Vagina (tissue), 2 donors: Measurements from ENCODE around the gene NT5DC4. TPM values are rescaled to one million over a fixed set of nuclear protein-coding genes. Genes with fewer than 3 reads are reported as not detected.

Experiments
- DNase-seq, 2 donors: peaks; one replicate each; pipeline ENCODE4 v3.0.0-alpha.2; 2017; ENCODE audit errors: extremely low spot score in 2 of 2
- H3K27ac ChIP-seq: fragments of 200-600 bp; sonication (generic); one replicate; pipeline ENCODE4 v1.5.1; 2019
- H3K27me3 ChIP-seq: fragments of 200-600 bp; sonication (generic); one replicate; pipeline ENCODE4 v1.5.1; 2019
- H3K36me3 ChIP-seq, 2 donors: fragments of 200-600 bp; sonication (generic); one replicate each; pipeline ENCODE4 v1.5.1; 2017 to 2019
- H3K4me1 ChIP-seq: fragments of 200-600 bp; sonication (generic); one replicate; pipeline ENCODE4 v1.5.1; 2019
- H3K4me3 ChIP-seq, 2 donors: fragments of 200-600 bp; sonication (generic); 1 replicate in 1 of 2; 2 replicates in 1 of 2; pipeline ENCODE4 v1.5.1; 2016 to 2019
- H3K9me3 ChIP-seq: fragments of 200-600 bp; sonication (generic); one replicate; pipeline ENCODE4 v1.5.1; 2019
- POLR2A ChIP-seq, 2 donors: fragments of 450-650 bp; IDR thresholded peaks; one replicate each; pipeline ENCODE4 v1.6.1; 2017; ENCODE audit warnings: antibody characterized with exemption in 2 of 2, mild to moderate bottlenecking in 2 of 2, moderate library complexity in 2 of 2
- POLR2AphosphoS5 ChIP-seq, 2 donors: sonication (generic); formaldehyde crosslinking; IDR thresholded peaks; one replicate each; pipeline ENCODE4 v1.9.0; 2017; ENCODE audit warnings: antibody characterized with exemption in 2 of 2, mild to moderate bottlenecking in 2 of 2, low read depth in 1 of 2; ENCODE audit not compliant: insufficient read depth in 1 of 2
- intact Hi-C: fragments of 100-400 bp; cut with DNase I; formaldehyde crosslinking; loops from one replicate; pipeline ENCODE4 v1.15.1; 2023
- total RNA-seq: library from RNA; depleted of rRNA; stranded (reverse); fragments of >200 nt; gene quantifications from one replicate; pipeline ENCODE4 v1.2.3, GENCODE V29; 2016
- TF ChIP-seq, protein P1 (sequence below), 3 experiments: fragments of 450-650 bp in 2 of 3; fragments of 200-600 bp in 1 of 3; sonication (generic) in 1 of 3; IDR thresholded peaks; one replicate each; pipeline ENCODE4 v1.5.1; 2017 to 2019; ENCODE audit warnings: antibody characterized with exemption in 3 of 3, mild to moderate bottlenecking in 2 of 3, moderate library complexity in 2 of 3

Gene NT5DC4
- total RNA-seq, 1 donor from 2014 or later: not detected

DNA sequence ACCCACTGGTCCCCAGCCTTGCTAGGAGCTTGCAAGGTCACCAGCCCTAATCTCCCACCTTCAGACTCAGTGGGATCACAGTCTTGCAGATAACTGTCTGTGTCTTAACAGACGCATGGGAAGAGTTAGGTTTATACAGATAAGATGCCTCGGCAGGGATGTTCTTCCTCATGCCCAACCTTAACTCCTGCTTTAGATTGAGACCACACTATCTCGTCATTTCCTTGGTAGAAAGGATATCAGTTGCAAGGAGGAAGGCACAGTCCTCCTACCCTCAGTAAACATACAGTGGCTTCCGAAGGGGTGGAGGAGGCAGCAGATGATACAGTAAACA is 7.2 kb downstream of the NT5DC4 start:
- Histone ChIP-seq H3K4me1 (no peaks in the 10 kb centered on the region), H3K9me3 (no peaks in the 10 kb centered on the region), H3K4me3 (no peak overlapping the region), H3K27ac (no peak overlapping the region), H3K27me3 (no peaks in the 10 kb centered on the region), H3K36me3 (no peaks in the 10 kb centered on the region)
- DNase-seq: peak in 1 of 2 donors; percentile 52
- TF ChIP-seq, protein P1, sequence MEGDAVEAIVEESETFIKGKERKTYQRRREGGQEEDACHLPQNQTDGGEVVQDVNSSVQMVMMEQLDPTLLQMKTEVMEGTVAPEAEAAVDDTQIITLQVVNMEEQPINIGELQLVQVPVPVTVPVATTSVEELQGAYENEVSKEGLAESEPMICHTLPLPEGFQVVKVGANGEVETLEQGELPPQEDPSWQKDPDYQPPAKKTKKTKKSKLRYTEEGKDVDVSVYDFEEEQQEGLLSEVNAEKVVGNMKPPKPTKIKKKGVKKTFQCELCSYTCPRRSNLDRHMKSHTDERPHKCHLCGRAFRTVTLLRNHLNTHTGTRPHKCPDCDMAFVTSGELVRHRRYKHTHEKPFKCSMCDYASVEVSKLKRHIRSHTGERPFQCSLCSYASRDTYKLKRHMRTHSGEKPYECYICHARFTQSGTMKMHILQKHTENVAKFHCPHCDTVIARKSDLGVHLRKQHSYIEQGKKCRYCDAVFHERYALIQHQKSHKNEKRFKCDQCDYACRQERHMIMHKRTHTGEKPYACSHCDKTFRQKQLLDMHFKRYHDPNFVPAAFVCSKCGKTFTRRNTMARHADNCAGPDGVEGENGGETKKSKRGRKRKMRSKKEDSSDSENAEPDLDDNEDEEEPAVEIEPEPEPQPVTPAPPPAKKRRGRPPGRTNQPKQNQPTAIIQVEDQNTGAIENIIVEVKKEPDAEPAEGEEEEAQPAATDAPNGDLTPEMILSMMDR (IDR thresholded peaks at IDR 0.05): no peak
- TF ChIP-seq POLR2A (IDR thresholded peaks at IDR 0.05) (no peak), POLR2AphosphoS5 (IDR thresholded peaks at IDR 0.05; ENCODE audit: insufficient read depth in 1 of 2, low read depth in 1 of 2) (no peak)
- intact Hi-C loops: loop anchor here (5.0 to 10.0 kb wide), 2 partner anchors 103 to 126 kb away; no protein-coding TSS in a partner anchor

DNA sequence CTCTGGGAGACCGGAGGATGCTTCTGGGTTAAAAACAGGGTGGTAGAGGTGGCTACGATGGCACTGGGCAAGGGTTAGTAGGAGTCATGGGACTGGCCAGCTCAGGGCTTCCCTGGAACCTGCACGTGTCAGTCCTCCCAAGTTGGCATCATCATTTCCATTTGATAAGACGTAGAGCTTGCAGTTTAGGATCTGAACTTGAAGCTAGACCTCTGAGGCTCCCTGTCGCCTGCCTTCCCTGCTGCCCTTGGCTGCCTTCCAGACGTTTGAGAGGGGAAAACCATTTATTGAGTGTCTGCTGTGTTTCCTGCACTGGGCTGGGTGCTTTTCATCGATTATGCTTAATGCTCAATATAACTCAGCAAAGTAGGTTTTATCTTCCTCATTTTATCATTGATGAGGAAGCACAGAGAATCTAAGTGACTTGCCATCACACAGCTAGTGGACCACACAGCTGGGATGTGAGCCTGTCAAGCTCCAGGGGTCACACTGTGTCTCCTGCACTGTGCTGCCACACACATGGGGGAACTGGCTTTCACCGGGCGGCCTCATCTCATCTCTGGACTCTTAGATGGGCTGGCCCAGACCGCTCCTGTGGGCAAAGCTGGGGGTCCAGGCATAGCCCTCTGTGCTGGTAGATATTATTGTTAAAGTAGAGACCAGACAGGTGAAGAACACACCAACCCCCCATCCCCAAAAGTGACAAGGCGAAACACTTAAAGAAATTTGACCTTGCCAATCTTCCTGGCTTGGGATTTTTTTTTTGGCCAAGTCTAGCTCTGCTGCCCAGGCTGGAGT is 7.8 kb downstream of the NT5DC4 start:
- intact Hi-C loops: loop anchor here (5.0 to 10.0 kb wide), 2 partner anchors 104 to 126 kb away; no protein-coding TSS in a partner anchor
- Histone ChIP-seq H3K4me1 (no peaks in the 10 kb centered on the region), H3K27me3 (no peaks in the 10 kb centered on the region), H3K36me3 (no peaks in the 10 kb centered on the region), H3K4me3 (no peak overlapping the region), H3K27ac (no peak overlapping the region), H3K9me3 (no peaks in the 10 kb centered on the region)
- DNase-seq: no peak
- TF ChIP-seq POLR2A (IDR thresholded peaks at IDR 0.05) (no peak), POLR2AphosphoS5 (IDR thresholded peaks at IDR 0.05; ENCODE audit: insufficient read depth in 1 of 2, low read depth in 1 of 2) (no peak)
- TF ChIP-seq, protein P1 (IDR thresholded peaks at IDR 0.05): no peak

GRCh38 chr2:112730216-112730615 is 9.4 kb downstream of the NT5DC4 start:
- Histone ChIP-seq H3K36me3 (no peaks in the 10 kb centered on the region), H3K4me1 (no peaks in the 10 kb centered on the region), H3K27ac (no peak overlapping the region), H3K9me3 (no peaks in the 10 kb centered on the region), H3K27me3 (no peaks in the 10 kb centered on the region), H3K4me3 (no peak overlapping the region)
- intact Hi-C loops: no loop called here
- DNase-seq: no peak
- TF ChIP-seq POLR2A (IDR thresholded peaks at IDR 0.05) (no peak), POLR2AphosphoS5 (IDR thresholded peaks at IDR 0.05; ENCODE audit: insufficient read depth in 1 of 2, low read depth in 1 of 2) (no peak)
- TF ChIP-seq, protein P1 (IDR thresholded peaks at IDR 0.05): no peak

GRCh38 chr2:112730791-112731190 is 10.0 kb downstream of the NT5DC4 start:
- intact Hi-C loops: no loop called here
- no peak for DNase-seq
- Histone ChIP-seq H3K4me3 (no peak overlapping the region), H3K27me3 (no peaks in the 10 kb centered on the region), H3K27ac (no peak overlapping the region), H3K4me1 (no peaks in the 10 kb centered on the region), H3K36me3 (no peaks in the 10 kb centered on the region), H3K9me3 (no peaks in the 10 kb centered on the region)
- TF ChIP-seq, protein P1 (IDR thresholded peaks at IDR 0.05): no peak
- TF ChIP-seq POLR2A (IDR thresholded peaks at IDR 0.05): no peak
- no peak for TF ChIP-seq POLR2AphosphoS5 (IDR thresholded peaks at IDR 0.05; ENCODE audit: insufficient read depth in 1 of 2, low read depth in 1 of 2)

- H3K4me1 ChIP-seq: no peaks in the 10 kb centered on the region
- no peak for DNase-seq
- H3K4me3 ChIP-seq: no peak overlapping the region
- H3K27me3 ChIP-seq: no peaks in the 10 kb centered on the region
- no peaks in the 10 kb centered on the region for H3K36me3 ChIP-seq
- intact Hi-C loops: no loop called here
- no peak overlapping the region for H3K27ac ChIP-seq
- H3K9me3 ChIP-seq: no peaks in the 10 kb centered on the region
- TF ChIP-seq, protein P1 (IDR thresholded peaks at IDR 0.05): no peak
- TF ChIP-seq POLR2A (IDR thresholded peaks at IDR 0.05) (no peak), POLR2AphosphoS5 (IDR thresholded peaks at IDR 0.05; ENCODE audit: insufficient read depth in 1 of 2, low read depth in 1 of 2) (no peak)
Measured at GRCh38 chr2:112731479-112731878, 10.7 kb downstream of the NT5DC4 start.
